Endothelial cell of umbilical vein (primary cell): ENCODE results near the gene SRP14. TPM values are rescaled to one million over a fixed set of nuclear protein-coding genes. Genes with fewer than 3 reads are reported as not detected.

Source experiments
- BruUV-seq: library from RNA; stranded (reverse); fragments of 400-500 nt; replicated peaks from 2 replicates; lab custom pipeline; 2021; lab: Mats Ljungman, UMichigan
- CTCF ChIA-PET: fragments of 300-600, 350-600 bp; sonication (Branson Sonifier 250); formaldehyde crosslinking; loops from one replicate; lab custom pipeline; 2021; ENCODE audit warnings: antibody characterized with exemption, inconsistent platforms; lab: Charles Lee
- POLR2A ChIA-PET: fragments of 300-600, 350-600 bp; sonication (Branson Sonifier 250); formaldehyde crosslinking; loops from one replicate; lab custom pipeline; 2021; ENCODE audit warnings: antibody characterized with exemption, inconsistent platforms; lab: Charles Lee
- DNase-seq: peaks from one replicate; pipeline ENCODE4 v3.0.0-alpha.2; 2011; ENCODE audit warnings: low read depth, low spot score
- FAIRE-seq: peaks from 2 replicates; lab custom pipeline; 2011; peaks lifted over from hg19 to GRCh38; lab: Jason Lieb, UNC
- H2AFZ ChIP-seq: 2 replicates; pipeline ENCODE4 v1.6.0; 2012; ENCODE audit warnings: low read depth, low read length, control low read depth, inconsistent platforms
- H3K27ac ChIP-seq: 2 replicates; pipeline ENCODE4 v1.5.1; 2011; ENCODE audit warnings: low read depth, mild to moderate bottlenecking, control low read depth, low read length, moderate library complexity; ENCODE audit not compliant: insufficient read depth
- H3K27me3 ChIP-seq, 2 experiments: 2 replicates each; pipeline versions ENCODE4 v1.6.0 to v1.6.1; 2011; ENCODE audit warnings: low read length in 2 of 2, mixed read lengths in 1 of 2; ENCODE audit not compliant: control insufficient read depth in 2 of 2, insufficient read depth in 2 of 2
- H3K36me3 ChIP-seq, 2 experiments: 2 replicates in 1 of 2; 3 replicates in 1 of 2; pipeline ENCODE4 v1.5.1; 2011; ENCODE audit warnings: low read length in 2 of 2, mild to moderate bottlenecking in 1 of 2, moderate library complexity in 1 of 2; ENCODE audit not compliant: control insufficient read depth in 2 of 2, insufficient read depth in 2 of 2; ENCODE audit errors: extremely low read depth in 1 of 2
- H3K4me1 ChIP-seq: 3 replicates; pipeline ENCODE4 v1.5.1; 2011; ENCODE audit warnings: mild to moderate bottlenecking, low read length; ENCODE audit not compliant: control insufficient read depth, insufficient read depth; ENCODE audit errors: extremely low read depth
- H3K4me2 ChIP-seq: 2 replicates; pipeline ENCODE4 v1.6.1; 2011; ENCODE audit warnings: low read length, control low read depth, mixed read lengths; ENCODE audit not compliant: insufficient read depth
- H3K4me3 ChIP-seq, 3 experiments: fragments of 200-600 bp in 1 of 3; sonication (generic), shearing (Covaris generic) in 1 of 3; replicated peaks in 1 of 3; 2 replicates each; pipeline ENCODE4 v1.5.1; 2011 to 2016; ENCODE audit warnings: control low read depth in 3 of 3, low read length in 3 of 3, mild to moderate bottlenecking in 2 of 3, inconsistent platforms in 1 of 3, low read depth in 1 of 3, moderate library complexity in 1 of 3; ENCODE audit not compliant: insufficient read depth in 1 of 3
- H3K79me2 ChIP-seq: 2 replicates; pipeline ENCODE4 v1.6.0; 2012; ENCODE audit warnings: low read length, inconsistent platforms; ENCODE audit not compliant: control insufficient read depth, insufficient read depth
- H3K9ac ChIP-seq: replicated peaks from 2 replicates; pipeline ENCODE3; 2011; ENCODE audit warnings: low read length, control low read depth; ENCODE audit not compliant: insufficient read depth; ENCODE audit errors: extremely low read depth
- H3K9me1 ChIP-seq: replicated peaks from 3 replicates; pipeline ENCODE4 v1.6.0; 2011; ENCODE audit warnings: mild to moderate bottlenecking, low read length; ENCODE audit not compliant: control insufficient read depth, insufficient read depth; ENCODE audit errors: extremely low read depth
- H3K9me3 ChIP-seq: replicated peaks from 2 replicates; pipeline ENCODE4 v1.5.1; 2012; ENCODE audit warnings: low read length, inconsistent platforms; ENCODE audit not compliant: control insufficient read depth, insufficient read depth
- H4K20me1 ChIP-seq: replicated peaks from 2 replicates; pipeline ENCODE3; 2011; ENCODE audit warnings: mild to moderate bottlenecking, low read length; ENCODE audit not compliant: control insufficient read depth, insufficient read depth; ENCODE audit errors: extremely low read depth
- FOS ChIP-seq: IDR thresholded peaks from 2 replicates; pipeline ENCODE4 v1.6.1; 2011; ENCODE audit warnings: mild to moderate bottlenecking, low read length, moderate library complexity, borderline replicate concordance; ENCODE audit not compliant: insufficient read depth
- GATA2 ChIP-seq: IDR thresholded peaks from 2 replicates; pipeline ENCODE4 v1.7.0; 2011; ENCODE audit warnings: low read depth, mild to moderate bottlenecking, moderate library complexity, mixed read lengths, low read length; ENCODE audit not compliant: insufficient read length, insufficient read depth
- JUN ChIP-seq: IDR thresholded peaks from 2 replicates; pipeline ENCODE4 v1.6.1; 2011; ENCODE audit warnings: borderline replicate concordance, low read depth; ENCODE audit not compliant: insufficient read length, insufficient read depth
- POLR2A ChIP-seq: IDR thresholded peaks from 2 replicates; pipeline ENCODE4 v1.6.1; 2012; ENCODE audit warnings: low read depth, mild to moderate bottlenecking, control low read depth, low read length
- POLR2AphosphoS5 ChIP-seq: IDR thresholded peaks from 2 replicates; pipeline ENCODE4 v1.6.1; 2012; ENCODE audit warnings: low read depth, mild to moderate bottlenecking, control low read depth, low read length, moderate library complexity; ENCODE audit not compliant: insufficient read depth
- dilution Hi-C: fragments of 300-500 bp; cut with MboI; formaldehyde crosslinking; loops from one replicate; pipeline ENCODE4 v1.15.0; 2019; ENCODE audit warnings: low sequenced_read_pairs; ENCODE audit not compliant: extremely low pct_ligation_motif_present
- intact Hi-C: fragments of 100-400 bp; cut with micrococcal nuclease; formaldehyde crosslinking; loops from one replicate; pipeline ENCODE4 v1.10.0; 2022
- polyA plus RNA-seq, 4 experiments: library from polyadenylated mRNA; depleted of rRNA in 3 of 4; stranded (reverse) in 3 of 4; unstranded in 1 of 4; fragments of >200 nt; gene quantifications; 2 replicates each; pipeline versions ENCODE4 v1.2.1 to v1.2.3, GENCODE V29; 2011 to 2012; ENCODE audit warnings: missing spikeins in 1 of 4
- total RNA-seq: library from RNA; stranded (reverse); gene quantifications from 2 replicates; pipeline ENCODE4 v1.2.3, GENCODE V29; 2021
- TF ChIP-seq, protein P1 (sequence below): IDR thresholded peaks from 2 replicates; pipeline ENCODE4 v1.6.1; 2011; ENCODE audit not compliant: insufficient read depth, insufficient read length

The SRP14 gene
- total and polyA plus RNA-seq, 2 donors (not counting 3 experiments of a cell fraction or from before 2014, with no cell fraction given): 220 to 330 TPM

GRCh38 chr15:40087991-40088928 lies 49.3 kb upstream of the SRP14 start:
- intact Hi-C loops (loop anchor here (1.0 kb wide), 1 partner anchor 12 kb away; no protein-coding TSS in a partner anchor), dilution Hi-C loops (no loop called here)
- ChIA-PET POLR2A (no interaction called here), CTCF (interaction anchor here (1.0 to 3.9 kb wide), 5 partner anchors 8 to 40 kb away, joined by 3 to 15 read pairs (median 4); no protein-coding TSS in a partner anchor)
- H3K27me3 ChIP-seq: no peaks in the 10 kb centered on the region
- DNase-seq (no peak), FAIRE-seq (no peak)
- H4K20me1 ChIP-seq: no peaks in the 10 kb centered on the region
- no peak overlapping the region for H3K4me3 ChIP-seq
- H3K27ac ChIP-seq: no peak overlapping the region
- no peak overlapping the region for H3K9ac ChIP-seq
- no peaks in the 10 kb centered on the region for H3K79me2 ChIP-seq
- H2AFZ ChIP-seq: no peak overlapping the region
- no peak for TF ChIP-seq GATA2
- no peak for TF ChIP-seq POLR2A
- TF ChIP-seq POLR2AphosphoS5: no peak
- TF ChIP-seq, protein P1, sequence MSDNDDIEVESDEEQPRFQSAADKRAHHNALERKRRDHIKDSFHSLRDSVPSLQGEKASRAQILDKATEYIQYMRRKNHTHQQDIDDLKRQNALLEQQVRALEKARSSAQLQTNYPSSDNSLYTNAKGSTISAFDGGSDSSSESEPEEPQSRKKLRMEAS: no peak
- no peak for TF ChIP-seq FOS
- TF ChIP-seq JUN: no peak
- H3K9me1 ChIP-seq: no peaks in the 10 kb centered on the region
- no TSS peak for BruUV-seq
- H3K36me3 ChIP-seq: peaks cover 0 to 2% of the 10 kb centered on the region in 2 experiments
- no peaks in the 10 kb centered on the region for H3K9me3 ChIP-seq
- no peak overlapping the region for H3K4me2 ChIP-seq
- H3K4me1 ChIP-seq: no peaks in the 10 kb centered on the region
